Measurements from ENCODE around the gene MX1. TPM values are rescaled to one million over a fixed set of nuclear protein-coding genes. Genes with fewer than 3 reads are reported as not detected.
A peak's percentile ranks its signal among the peaks of the same experiment; 100 is the strongest.

The MX1 gene
- total RNA-seq, 1 experiment from 2014 or later, result 8.4 TPM

GRCh38 chr21:41431788-41432548 lies 5.9 kb downstream of the MX1 start:
- no peak for DNase-seq (ENCODE audit: low read depth)

- DNase-seq (ENCODE audit: low read depth), result no peak
Measured at GRCh38 chr21:41432562-41433460, 6.8 kb downstream of the MX1 start.

GRCh38 chr21:41433566-41433965 lies 7.5 kb downstream of the MX1 start:
- DNase-seq (ENCODE audit: low read depth), result no peak

- DNase-seq (ENCODE audit: low read depth), result no peak
Measured at GRCh38 chr21:41435706-41436105, 9.7 kb downstream of the MX1 start.

GRCh38 chr21:41437729-41438128 lies 11.7 kb downstream of the MX1 start:
- no peak for DNase-seq (ENCODE audit: low read depth)

GRCh38 chr21:41438425-41439113 lies 12.5 kb downstream of the MX1 start:
- DNase-seq (ENCODE audit: low read depth), result no peak

- no peak for DNase-seq (ENCODE audit: low read depth)
Measured at GRCh38 chr21:41439248-41439647, 13.2 kb downstream of the MX1 start.

- DNase-seq (ENCODE audit: low read depth), result no peak
Measured at GRCh38 chr21:41441546-41441945, 15.5 kb downstream of the MX1 start.

GRCh38 chr21:41442481-41443186 lies 16.6 kb downstream of the MX1 start:
- no peak for DNase-seq (ENCODE audit: low read depth)

- no peak for DNase-seq (ENCODE audit: low read depth)
Measured at GRCh38 chr21:41443562-41443961, 17.5 kb downstream of the MX1 start.

GRCh38 chr21:41444703-41445464 lies 18.8 kb downstream of the MX1 start:
- DNase-seq (ENCODE audit: low read depth), result no peak

GRCh38 chr21:41445465-41445862 lies 19.4 kb downstream of the MX1 start:
- DNase-seq (ENCODE audit: low read depth), result no peak

GRCh38 chr21:41446586-41446985 lies 20.5 kb downstream of the MX1 start:
- DNase-seq (ENCODE audit: low read depth), result peak; percentile 59

GRCh38 chr21:41447356-41447755 lies 21.3 kb downstream of the MX1 start:
- DNase-seq (ENCODE audit: low read depth), result no peak

- no peak for DNase-seq (ENCODE audit: low read depth)
Measured at GRCh38 chr21:41449613-41450012, 23.6 kb downstream of the MX1 start.

- no peak for DNase-seq (ENCODE audit: low read depth)
Measured at GRCh38 chr21:41451753-41452676, 26.0 kb downstream of the MX1 start.

GRCh38 chr21:41453198-41453597 lies 27.2 kb downstream of the MX1 start:
- DNase-seq (ENCODE audit: low read depth), result no peak

GRCh38 chr21:41453761-41454160 lies 27.7 kb downstream of the MX1 start:
- no peak for DNase-seq (ENCODE audit: low read depth)

GRCh38 chr21:41458121-41458520 lies 32.1 kb downstream of the MX1 start:
- DNase-seq (ENCODE audit: low read depth), result no peak

- no peak for DNase-seq (ENCODE audit: low read depth)
Measured at GRCh38 chr21:41458559-41458958, 32.5 kb downstream of the MX1 start.

Measured in LHCN-M2 (cell line).